Breast epithelium (tissue), 4 donors: ENCODE data around the gene MOSMO. TPM values are rescaled to one million over a fixed set of nuclear protein-coding genes. Genes with fewer than 3 reads are reported as not detected.
"Not testable (repeated sequence)": the region's sequence is repeated elsewhere in the genome, so short reads cannot be mapped to it uniquely, and the experiment has no call there.

Source experiments
- DNase-seq, 2 donors: peaks; one replicate each; pipeline ENCODE4 v3.0.0-alpha.2; 2019; ENCODE audit warnings: low spot score in 2 of 2
- H3K27ac ChIP-seq, 2 donors: fragments of 200-600 bp; sonication (generic) in 1 of 2; one replicate each; pipeline ENCODE4 v1.5.1; 2016 to 2019; ENCODE audit warnings: mild to moderate bottlenecking in 1 of 2
- H3K27me3 ChIP-seq, 2 donors: fragments of 200-600 bp; sonication (generic) in 1 of 2; one replicate each; pipeline versions ENCODE4 v1.5.1 to v1.6.0; 2017 to 2019; ENCODE audit warnings: control low read depth in 1 of 2, mild to moderate bottlenecking in 1 of 2
- H3K36me3 ChIP-seq: fragments of 200-600 bp; one replicate; pipeline ENCODE4 v1.5.1; 2019
- H3K4me1 ChIP-seq, 2 donors: fragments of 200-600 bp; sonication (generic); one replicate each; pipeline ENCODE4 v1.5.1; 2016 to 2019; ENCODE audit warnings: control low read depth in 1 of 2
- H3K4me3 ChIP-seq, 3 donors: fragments of 200-600 bp; sonication (generic); 1 replicate in 2 of 3; 2 replicates in 1 of 3; pipeline ENCODE4 v1.5.1; 2016 to 2019; ENCODE audit warnings: mild to moderate bottlenecking in 3 of 3, moderate library complexity in 2 of 3
- H3K9me3 ChIP-seq, 2 donors: fragments of 200-600 bp; sonication (generic) in 1 of 2; one replicate each; pipeline ENCODE4 v1.5.1; 2016 to 2019; ENCODE audit warnings: control low read depth in 1 of 2
- CTCF ChIP-seq, 3 donors: fragments of 450-650 bp; IDR thresholded peaks; one replicate each; pipeline ENCODE4 v1.5.1; 2016 to 2017; ENCODE audit warnings: antibody characterized with exemption in 3 of 3, mild to moderate bottlenecking in 3 of 3, moderate library complexity in 3 of 3
- POLR2A ChIP-seq: fragments of 450-650 bp; IDR thresholded peaks from one replicate; pipeline ENCODE4 v1.6.1; 2016; ENCODE audit warnings: antibody characterized with exemption, mild to moderate bottlenecking, moderate library complexity
- POLR2AphosphoS5 ChIP-seq, 3 donors: sonication (generic); formaldehyde crosslinking; IDR thresholded peaks; one replicate each; pipeline ENCODE4 v1.6.1; 2017; ENCODE audit warnings: antibody characterized with exemption in 3 of 3
- intact Hi-C: fragments of 100-400 bp; cut with DNase I; formaldehyde crosslinking; loops from one replicate; pipeline ENCODE4 v1.15.1; 2023; ENCODE audit warnings: low total_unique reads
- total RNA-seq, 3 donors: library from RNA; depleted of rRNA; stranded (reverse); fragments of >200 nt; gene quantifications; one replicate each; pipeline ENCODE4 v1.1.0, GENCODE V29; 2016

The MOSMO gene
- total RNA-seq, 3 donors from 2014 or later = 19.7 to 31.5 (median 29.5) TPM

GRCh38 chr16:22030087-22030812, 22.3 kb downstream of the MOSMO start:
- intact Hi-C loops = no loop called here
- peaks cover 0 to 6% of the 10 kb centered on the region in 2 donors for H3K4me1 ChIP-seq
- no peak for DNase-seq

GRCh38 chr16:22031483-22032083, 23.7 kb downstream of the MOSMO start:
- H3K27ac ChIP-seq = no peak overlapping the region
- H3K9me3 ChIP-seq = no peaks in the 10 kb centered on the region
- no peak for TF ChIP-seq POLR2AphosphoS5 (IDR thresholded peaks at IDR 0.05)
- DNase-seq = no peak
- intact Hi-C loops = no loop called here
- H3K27me3 ChIP-seq = no peaks in the 10 kb centered on the region
- H3K4me1 ChIP-seq = peaks cover 0 to 6% of the 10 kb centered on the region in 2 donors
- no peaks in the 10 kb centered on the region for H3K36me3 ChIP-seq
- H3K4me3 ChIP-seq = no peak overlapping the region

More at GRCh38 chr16:22030087-22030812, 22.3 kb downstream of the MOSMO start:
- TF ChIP-seq POLR2AphosphoS5 (IDR thresholded peaks at IDR 0.05) (no peak), POLR2A (no peak), CTCF (IDR thresholded peaks at IDR 0.05) (no peak)
- no peaks in the 10 kb centered on the region for H3K9me3 ChIP-seq
- no peak overlapping the region for H3K4me3 ChIP-seq
- H3K36me3 ChIP-seq = no peaks in the 10 kb centered on the region
- H3K27me3 ChIP-seq = no peaks in the 10 kb centered on the region
- no peak overlapping the region for H3K27ac ChIP-seq

GRCh38 chr16:22034503-22034902, 26.6 kb downstream of the MOSMO start:
- intact Hi-C loops = no loop called here
- TF ChIP-seq POLR2A (no peak), CTCF (IDR thresholded peaks at IDR 0.05) (no peak), POLR2AphosphoS5 (IDR thresholded peaks at IDR 0.05) (no peak)
- no peaks in the 10 kb centered on the region for H3K9me3 ChIP-seq
- no peaks in the 10 kb centered on the region for H3K27me3 ChIP-seq
- H3K27ac ChIP-seq = no peak overlapping the region
- no peaks in the 10 kb centered on the region for H3K36me3 ChIP-seq
- DNase-seq = no peak
- no peaks in the 10 kb centered on the region for H3K4me1 ChIP-seq
- H3K4me3 ChIP-seq = no peak overlapping the region

GRCh38 chr16:22035153-22035552, 27.2 kb downstream of the MOSMO start:
- no peaks in the 10 kb centered on the region for H3K4me1 ChIP-seq
- no peak for TF ChIP-seq POLR2A
- no peak for TF ChIP-seq POLR2AphosphoS5 (IDR thresholded peaks at IDR 0.05)
- TF ChIP-seq CTCF (IDR thresholded peaks at IDR 0.05) = no peak

GRCh38 chr16:22043882-22044281, 36.0 kb downstream of the MOSMO start:
- H3K36me3 ChIP-seq, H3K27ac ChIP-seq, H3K27me3 ChIP-seq, intact Hi-C loops, H3K4me3 ChIP-seq, DNase-seq, H3K9me3 ChIP-seq, H3K4me1 ChIP-seq: not testable (repeated sequence)

More at GRCh38 chr16:22035153-22035552, 27.2 kb downstream of the MOSMO start:
- DNase-seq = no peak
- Histone ChIP-seq H3K9me3 (no peaks in the 10 kb centered on the region), H3K27me3 (no peaks in the 10 kb centered on the region), H3K4me3 (no peak overlapping the region), H3K36me3 (no peaks in the 10 kb centered on the region), H3K27ac (no peak overlapping the region)
- intact Hi-C loops = no loop called here

- H3K27me3 ChIP-seq, H3K9me3 ChIP-seq, H3K4me1 ChIP-seq, H3K27ac ChIP-seq, H3K36me3 ChIP-seq, intact Hi-C loops, DNase-seq, H3K4me3 ChIP-seq: not testable (repeated sequence)
Observed at GRCh38 chr16:22045888-22046287, 38.0 kb downstream of the MOSMO start.
